ENCODE measurements around the gene TMEM151A.

GRCh38 chr11:66264383-66264782, 27.3 kb upstream of the TMEM151A start:
- no peak for TF ChIP-seq CTCF (IDR thresholded peaks at IDR 0.05; ENCODE audit: low read depth, low read length, missing input control)
- TF ChIP-seq HNF4G (IDR thresholded peaks at IDR 0.05): no peak
- TF ChIP-seq ZBTB33 (IDR thresholded peaks at IDR 0.05): no peak
- TF ChIP-seq SP1 (IDR thresholded peaks at IDR 0.05): no peak
- no peak for TF ChIP-seq TAF1 (conservative IDR thresholded peaks at IDR 0.05)
- TF ChIP-seq RAD21 (IDR thresholded peaks at IDR 0.05): no peak

Measured in liver (tissue), 3 donors.